Activated CD8-positive, alpha-beta T cell treated with anti-CD3 and anti-CD28 coated beads, Interleukin-2, amount 10 ng/mL, durations not matched to agents 7 days and 5 days (primary cell): ENCODE results near the gene HSD17B1. TPM values are rescaled to one million over a fixed set of nuclear protein-coding genes. Genes with fewer than 3 reads are reported as not detected.
"Not testable (repeated sequence)": the region's sequence is repeated elsewhere in the genome, so short reads cannot be mapped to it uniquely, and the experiment has no call there.

ENCODE experiments used
- ATAC-seq: fragments of 150-1000 bp; cut with Tn5 transposase; one replicate; pipeline ENCODE4 v1.10.0; 2021; ENCODE audit warnings: moderate library complexity
- CTCF ChIA-PET: fragments of 350-600 bp; sonication (Branson Sonifier 250); formaldehyde crosslinking; loops from one replicate; lab custom pipeline; 2021; ENCODE audit warnings: antibody characterized with exemption; lab: Charles Lee
- POLR2A ChIA-PET: fragments of 350-600 bp; sonication (Branson Sonifier 250); formaldehyde crosslinking; loops from one replicate; lab custom pipeline; 2021; ENCODE audit warnings: antibody characterized with exemption; lab: Charles Lee
- DNase-seq: peaks from one replicate; pipeline ENCODE4 v3.0.0-alpha.2; 2020
- H3K27ac Mint-ChIP-seq: one replicate; pipeline ENCODE4 v1.8.0; 2021; ENCODE audit warnings: mild to moderate bottlenecking, mixed read lengths
- H3K27me3 Mint-ChIP-seq: one replicate; pipeline ENCODE4 v1.8.0; 2021; ENCODE audit warnings: low read depth, mixed read lengths
- H3K36me3 Mint-ChIP-seq: one replicate; pipeline ENCODE4 v1.8.0; 2021; ENCODE audit warnings: low read depth, mixed read lengths
- H3K4me1 Mint-ChIP-seq: one replicate; pipeline ENCODE4 v1.8.0; 2021; ENCODE audit warnings: low read depth, mixed read lengths
- H3K4me3 Mint-ChIP-seq: one replicate; pipeline ENCODE4 v1.8.0; 2021; ENCODE audit warnings: mild to moderate bottlenecking, mixed read lengths
- H3K9me3 Mint-ChIP-seq: one replicate; pipeline ENCODE4 v1.8.0; 2022; ENCODE audit warnings: mixed read lengths; ENCODE audit not compliant: insufficient read depth
- total RNA-seq, 2 experiments: library from RNA; stranded (reverse); gene quantifications; one replicate each; pipeline ENCODE4 v1.2.3, GENCODE V29; 2021

The HSD17B1 gene, protein sequence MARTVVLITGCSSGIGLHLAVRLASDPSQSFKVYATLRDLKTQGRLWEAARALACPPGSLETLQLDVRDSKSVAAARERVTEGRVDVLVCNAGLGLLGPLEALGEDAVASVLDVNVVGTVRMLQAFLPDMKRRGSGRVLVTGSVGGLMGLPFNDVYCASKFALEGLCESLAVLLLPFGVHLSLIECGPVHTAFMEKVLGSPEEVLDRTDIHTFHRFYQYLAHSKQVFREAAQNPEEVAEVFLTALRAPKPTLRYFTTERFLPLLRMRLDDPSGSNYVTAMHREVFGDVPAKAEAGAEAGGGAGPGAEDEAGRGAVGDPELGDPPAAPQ
- total RNA-seq = under 1 TPM; 0.53 to 0.60 TPM

DNA sequence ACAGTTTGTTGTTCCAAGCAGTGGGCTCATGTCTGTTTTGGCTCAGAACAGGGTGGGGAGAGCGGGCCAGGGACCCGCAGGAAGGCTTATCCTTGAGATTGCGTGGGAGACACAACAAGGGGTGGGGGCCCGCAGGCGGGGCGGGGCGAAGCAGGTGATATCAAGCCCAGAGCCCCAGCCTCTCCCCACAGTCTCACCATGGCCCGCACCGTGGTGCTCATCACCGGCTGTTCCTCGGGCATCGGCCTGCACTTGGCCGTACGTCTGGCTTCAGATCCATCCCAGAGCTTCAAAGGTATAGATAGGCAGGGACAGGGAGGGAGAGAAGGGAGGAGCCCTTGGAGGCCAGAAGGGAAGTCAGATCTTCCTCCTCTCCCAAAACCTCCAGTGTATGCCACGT lies at the start of gene HSD17B1:
Gene HSD17B1, plus strand, starts transcription at position 188 of the 400 bp plus-strand sequence. Its CDS starts 11 bp downstream, at position 199.
- POLR2A ChIA-PET = not testable (repeated sequence)

DNA sequence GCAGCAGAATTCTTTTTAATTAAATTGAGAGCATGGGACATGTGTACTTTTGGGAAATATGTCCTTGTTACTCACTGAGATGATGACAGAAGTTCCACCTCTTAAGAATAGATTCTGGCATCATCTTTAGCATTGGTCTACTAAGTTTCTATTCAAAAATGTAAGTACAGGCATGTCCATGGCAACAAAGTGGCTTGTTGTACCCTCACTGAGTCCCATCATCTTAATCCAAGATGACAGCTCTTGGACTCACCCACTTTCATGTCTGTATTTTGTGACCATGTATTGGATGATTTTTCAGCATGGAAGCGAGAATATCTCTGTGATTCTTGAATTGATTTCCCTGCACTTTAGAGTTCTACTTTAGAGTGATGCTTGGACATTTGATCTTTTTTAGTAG lies 49.8 kb upstream of the HSD17B1 start:
- Mint-ChIP-seq H3K36me3 (no peaks in the 10 kb centered on the region), H3K9me3 (no peaks in the 10 kb centered on the region), H3K27me3 (peaks cover 5% of the 10 kb centered on the region), H3K4me3 (no peak overlapping the region), H3K4me1 (no peaks in the 10 kb centered on the region), H3K27ac (no peak overlapping the region)
- ATAC-seq (no peak), DNase-seq (no peak)
- ChIA-PET CTCF (no interaction called here), POLR2A (no interaction called here)

More for the DNA sequence above, at the start of gene HSD17B1:
- ATAC-seq, H3K9me3 Mint-ChIP-seq, DNase-seq, CTCF ChIA-PET, H3K36me3 Mint-ChIP-seq, H3K27me3 Mint-ChIP-seq: not testable (repeated sequence)
- Mint-ChIP-seq H3K4me3 (peak within 1 kb of the TSS; percentile 87), H3K27ac (peak within 1 kb of the TSS; percentile 68), H3K4me1 (peaks cover 38% of the 10 kb centered on the region)

DNA sequence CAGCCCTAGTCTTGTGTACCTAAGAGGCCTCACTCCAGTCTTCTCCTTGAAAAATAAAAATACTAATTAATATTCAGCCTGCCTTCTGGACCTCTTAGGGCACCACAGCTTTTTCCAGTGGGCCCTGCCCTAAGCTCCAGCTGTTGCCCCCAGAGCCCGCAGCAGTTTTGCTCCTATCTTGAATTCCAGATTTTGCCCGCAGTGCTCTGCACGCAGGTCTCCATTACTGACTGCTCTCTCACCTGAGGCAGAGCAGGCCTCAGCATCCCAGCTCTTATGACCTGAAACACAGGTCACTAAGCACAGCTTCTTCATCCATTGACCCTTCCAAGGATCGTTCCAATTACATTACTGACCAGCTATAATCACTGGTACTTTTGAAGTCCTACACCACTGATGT lies 45.1 kb upstream of the HSD17B1 start:
- Mint-ChIP-seq H3K27ac (no peak overlapping the region), H3K4me1 (peaks cover 10% of the 10 kb centered on the region), H3K4me3 (no peak overlapping the region), H3K9me3 (no peaks in the 10 kb centered on the region), H3K36me3 (no peaks in the 10 kb centered on the region), H3K27me3 (peaks cover 12% of the 10 kb centered on the region)
- DNase-seq = no peak
- ChIA-PET POLR2A (interaction anchor here (0.7 to 0.8 kb wide), 2 partner anchors 78 to 308 kb away, joined by 3 to 4 read pairs; no protein-coding TSS in a partner anchor), CTCF (interaction anchor here (1.2 to 3.5 kb wide), 2 partner anchors 10 to 76 kb away, joined by 3 to 21 read pairs; no protein-coding TSS in a partner anchor)
- ATAC-seq = no peak

DNA sequence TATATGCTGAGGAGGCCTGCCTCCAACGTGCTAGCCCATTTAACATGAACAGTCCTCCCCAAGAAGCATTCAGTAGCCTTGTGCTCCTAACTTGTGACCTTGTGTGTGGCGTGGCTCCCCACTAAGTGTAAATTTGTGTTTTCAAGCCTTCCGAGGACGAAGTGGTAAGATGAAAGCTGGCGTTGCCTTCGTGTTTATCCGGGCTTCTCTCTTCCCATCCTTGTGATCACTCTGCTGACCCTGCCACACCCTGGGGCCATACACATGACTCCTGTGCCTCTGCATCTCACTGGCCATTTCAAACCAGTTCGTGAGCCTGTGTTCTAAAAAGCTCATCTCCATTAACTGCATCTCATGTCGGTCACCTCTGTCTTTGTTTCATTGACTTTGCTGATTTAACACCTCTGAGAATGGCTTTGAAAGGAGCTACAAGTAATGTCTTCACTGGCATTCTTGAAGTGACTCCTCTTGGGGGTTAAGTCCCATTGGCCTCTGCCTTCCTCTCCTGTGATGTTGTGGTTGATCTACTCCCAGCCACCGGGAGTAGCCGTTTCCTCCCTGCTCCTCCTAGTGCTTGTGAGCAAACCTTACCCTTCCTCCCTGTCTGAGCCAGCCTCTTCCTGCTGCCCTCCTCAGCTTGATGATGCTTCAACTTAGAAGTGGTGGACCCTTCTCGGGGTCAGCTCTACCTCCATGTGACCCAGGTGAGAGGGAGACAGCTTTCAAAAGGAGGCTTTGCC lies 44.1 kb upstream of the HSD17B1 start:
- no peaks in the 10 kb centered on the region for H3K36me3 Mint-ChIP-seq
- H3K27me3 Mint-ChIP-seq = peaks cover 12% of the 10 kb centered on the region
- H3K9me3 Mint-ChIP-seq = no peaks in the 10 kb centered on the region
- H3K4me1 Mint-ChIP-seq = peaks cover 10% of the 10 kb centered on the region
- no peak for DNase-seq
- H3K4me3 Mint-ChIP-seq = no peak overlapping the region
- POLR2A ChIA-PET = no interaction called here
- CTCF ChIA-PET = interaction anchor here (1.0 to 3.5 kb wide), 5 partner anchors 9 to 80 kb away, joined by 3 to 21 read pairs (median 5); no protein-coding TSS in a partner anchor
- ATAC-seq = no peak
- peak overlapping the region; percentile 13 for H3K27ac Mint-ChIP-seq

DNA sequence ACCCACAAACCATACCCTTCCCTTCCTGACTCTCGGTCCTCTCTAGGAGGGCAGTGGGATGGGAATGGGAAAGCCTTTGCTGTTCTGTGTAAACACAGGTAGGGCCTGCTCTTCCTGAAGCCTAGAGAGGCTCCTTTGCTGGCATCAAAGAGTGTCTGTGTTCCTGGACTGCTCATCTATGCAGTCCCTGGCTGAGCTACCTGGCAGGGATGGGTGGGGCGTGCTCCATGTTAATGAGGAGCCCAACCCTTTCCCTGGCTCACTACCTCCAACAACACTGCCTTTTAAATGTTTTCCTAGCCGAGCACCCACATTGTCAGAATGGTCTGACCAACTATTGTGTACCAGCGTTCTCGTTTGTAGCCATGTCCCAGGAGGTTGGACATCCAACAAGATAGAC lies 43.3 kb upstream of the HSD17B1 start:
- peaks cover 12% of the 10 kb centered on the region for H3K27me3 Mint-ChIP-seq
- no peak overlapping the region for H3K27ac Mint-ChIP-seq
- no peaks in the 10 kb centered on the region for H3K36me3 Mint-ChIP-seq
- H3K4me3 Mint-ChIP-seq = no peak overlapping the region
- no peaks in the 10 kb centered on the region for H3K9me3 Mint-ChIP-seq
- ChIA-PET CTCF (interaction anchor here (1.4 to 3.5 kb wide), 4 partner anchors 8 to 81 kb away, joined by 3 to 21 read pairs (median 6); no protein-coding TSS in a partner anchor), POLR2A (no interaction called here)
- DNase-seq = no peak
- ATAC-seq = no peak
- H3K4me1 Mint-ChIP-seq = peaks cover 10% of the 10 kb centered on the region

DNA sequence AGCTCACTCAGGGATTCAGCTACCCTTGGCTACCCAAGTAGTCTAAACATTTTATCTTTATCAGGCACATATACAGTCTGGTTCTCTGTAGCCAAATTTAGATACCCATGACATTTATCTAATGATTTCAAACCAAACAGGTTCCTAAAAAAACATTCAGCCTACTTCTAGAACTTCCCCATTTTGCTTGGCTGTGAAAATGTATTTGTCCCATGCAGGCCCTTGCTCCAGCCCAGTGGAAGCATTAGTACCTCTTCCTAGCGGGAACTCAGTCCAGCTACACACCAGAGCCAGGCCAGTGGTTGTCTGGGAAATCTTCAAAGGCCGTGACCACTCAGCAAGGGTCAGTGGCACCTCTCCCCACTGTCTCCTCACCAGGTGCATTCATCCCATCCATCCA lies 42.9 kb upstream of the HSD17B1 start:
- H3K36me3 Mint-ChIP-seq = no peaks in the 10 kb centered on the region
- no peak overlapping the region for H3K27ac Mint-ChIP-seq
- peaks cover 10% of the 10 kb centered on the region for H3K4me1 Mint-ChIP-seq
- POLR2A ChIA-PET = interaction anchor here (0.6 kb wide), 1 partner anchor 26 kb away, joined by 3 read pairs; the partner anchor contains the start of gene NAGLU
- CTCF ChIA-PET = interaction anchor here (1.5 to 2.1 kb wide), 2 partner anchors 11 to 81 kb away, joined by 5 to 6 read pairs; no protein-coding TSS in a partner anchor
- no peak for ATAC-seq
- DNase-seq = no peak
- no peak overlapping the region for H3K4me3 Mint-ChIP-seq
- H3K27me3 Mint-ChIP-seq = peaks cover 12% of the 10 kb centered on the region
- no peaks in the 10 kb centered on the region for H3K9me3 Mint-ChIP-seq

DNA sequence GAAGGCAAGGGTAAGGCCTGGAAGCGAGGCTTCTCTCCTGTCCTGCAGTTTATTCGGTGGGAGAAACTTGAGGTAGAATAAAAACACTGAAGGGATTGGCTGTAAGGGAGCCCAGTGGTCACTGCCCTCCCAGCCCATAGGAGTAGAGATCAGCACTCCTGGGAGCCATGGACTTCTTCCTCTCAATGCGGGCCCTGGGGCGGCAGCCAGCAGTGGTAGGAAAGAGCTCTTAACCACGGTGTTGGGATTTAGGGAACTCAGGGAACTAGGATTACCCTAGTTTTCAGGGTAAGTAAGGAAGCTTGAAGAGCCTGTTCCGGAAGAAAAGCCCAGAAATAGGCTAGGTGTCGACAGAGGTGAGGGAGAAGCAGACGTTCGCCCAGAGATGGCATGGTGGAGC lies 40.5 kb upstream of the HSD17B1 start:
- no peak for ATAC-seq

DNA sequence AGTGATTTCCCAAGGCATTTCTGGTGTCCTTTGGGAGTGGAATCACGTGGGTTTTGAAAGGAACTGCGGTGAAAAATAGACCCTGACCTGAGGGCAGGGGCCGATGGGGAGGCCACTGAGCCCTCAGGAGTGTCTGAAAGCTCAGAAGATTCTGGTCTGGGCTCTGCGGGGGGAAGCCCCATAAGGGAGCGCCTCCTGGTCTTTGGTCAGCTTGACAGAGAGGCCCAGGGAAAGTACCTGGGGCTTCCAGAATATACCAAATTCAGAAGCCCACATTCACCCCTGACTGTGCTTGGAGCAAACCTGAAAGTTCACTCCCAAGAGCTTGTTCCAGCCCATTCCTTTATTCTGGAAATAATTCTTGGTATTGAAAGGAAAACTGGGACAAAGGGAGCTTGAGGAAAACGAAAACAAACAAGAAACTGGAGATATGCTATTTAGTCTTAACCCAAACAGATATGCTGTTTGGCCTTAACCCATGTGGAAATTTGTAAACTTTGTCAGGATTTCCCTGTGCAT lies 39.9 kb upstream of the HSD17B1 start:
- Mint-ChIP-seq H3K27me3 (peaks cover 8% of the 10 kb centered on the region), H3K4me3 (no peak overlapping the region), H3K36me3 (no peaks in the 10 kb centered on the region), H3K9me3 (no peaks in the 10 kb centered on the region), H3K4me1 (peaks cover 15% of the 10 kb centered on the region), H3K27ac (no peak overlapping the region)
- DNase-seq (no peak), ATAC-seq (no peak)
- ChIA-PET CTCF (interaction anchor here (1.1 to 1.4 kb wide), 2 partner anchors 82 to 200 kb away, joined by 3 read pairs; no protein-coding TSS in a partner anchor), POLR2A (no interaction called here)

More for the DNA sequence above, 40.5 kb upstream of the HSD17B1 start:
- DNase-seq = no peak
- Mint-ChIP-seq H3K4me1 (peaks cover 10% of the 10 kb centered on the region), H3K9me3 (no peaks in the 10 kb centered on the region), H3K36me3 (no peaks in the 10 kb centered on the region), H3K27ac (no peak overlapping the region), H3K27me3 (peaks cover 11% of the 10 kb centered on the region), H3K4me3 (no peak overlapping the region)
- ChIA-PET POLR2A (no interaction called here), CTCF (interaction anchor here (1.1 to 1.4 kb wide), 2 partner anchors 81 to 200 kb away, joined by 3 read pairs; no protein-coding TSS in a partner anchor)

DNA sequence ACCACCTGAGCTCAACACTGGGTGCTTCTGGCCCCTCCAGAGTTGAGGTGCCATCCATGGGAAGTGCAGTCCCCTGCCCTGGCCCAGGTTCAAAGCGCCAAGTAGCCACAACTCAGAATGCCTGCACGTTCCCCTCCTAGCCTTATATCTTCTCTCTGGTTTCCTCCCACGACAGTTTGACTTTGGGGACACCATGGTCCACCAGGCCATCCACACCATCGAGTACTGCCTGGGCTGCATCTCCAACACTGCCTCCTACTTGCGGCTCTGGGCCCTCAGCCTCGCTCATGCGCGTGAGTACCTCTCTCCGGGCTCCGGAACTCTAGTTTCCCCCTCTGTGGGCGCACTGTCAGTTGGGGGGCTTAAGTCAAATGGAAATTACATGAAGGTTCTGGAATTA lies 39.0 kb upstream of the HSD17B1 start:
- ATAC-seq (no peak), DNase-seq (no peak)
- Mint-ChIP-seq H3K4me1 (peaks cover 11% of the 10 kb centered on the region), H3K27me3 (peaks cover 8% of the 10 kb centered on the region), H3K36me3 (no peaks in the 10 kb centered on the region), H3K9me3 (no peaks in the 10 kb centered on the region), H3K27ac (no peak overlapping the region), H3K4me3 (no peak overlapping the region)
- ChIA-PET CTCF (interaction anchor here (1.1 to 2.0 kb wide), 5 partner anchors 73 to 111 kb away, joined by 3 to 7 read pairs (median 4); no protein-coding TSS in a partner anchor), POLR2A (no interaction called here)

DNA sequence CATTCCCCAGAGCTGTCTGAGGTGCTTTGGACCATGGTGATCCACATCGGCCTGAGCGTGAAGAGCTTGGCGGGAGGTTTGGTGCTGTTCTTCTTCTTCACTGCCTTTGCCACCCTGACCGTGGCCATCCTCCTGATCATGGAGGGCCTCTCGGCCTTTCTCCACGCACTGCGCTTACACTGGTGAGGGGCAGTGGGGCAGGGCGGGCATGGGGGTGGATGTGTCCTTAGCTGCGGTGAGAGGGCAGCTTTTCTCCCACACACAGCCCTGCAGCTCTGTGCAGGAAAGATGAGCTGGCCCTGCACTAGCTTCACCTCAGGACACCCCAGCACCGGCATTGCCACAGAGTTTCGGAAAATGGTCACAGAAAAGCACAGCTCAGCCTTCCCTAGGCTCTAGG lies 38.4 kb upstream of the HSD17B1 start:
- H3K9me3 Mint-ChIP-seq = no peaks in the 10 kb centered on the region
- H3K36me3 Mint-ChIP-seq = no peaks in the 10 kb centered on the region
- H3K27me3 Mint-ChIP-seq = peaks cover 9% of the 10 kb centered on the region
- peaks cover 6% of the 10 kb centered on the region for H3K4me1 Mint-ChIP-seq
- no peak overlapping the region for H3K4me3 Mint-ChIP-seq
- POLR2A ChIA-PET = interaction anchor here (0.6 to 0.9 kb wide), 2 partner anchors 29 to 86 kb away, joined by 3 to 4 read pairs; no protein-coding TSS in a partner anchor
- no peak overlapping the region for H3K27ac Mint-ChIP-seq
- DNase-seq = no peak
- no peak for ATAC-seq
- CTCF ChIA-PET = interaction anchor here (0.8 to 2.0 kb wide), 12 partner anchors 13 to 292 kb away, joined by 3 to 9 read pairs (median 4); no protein-coding TSS in a partner anchor

DNA sequence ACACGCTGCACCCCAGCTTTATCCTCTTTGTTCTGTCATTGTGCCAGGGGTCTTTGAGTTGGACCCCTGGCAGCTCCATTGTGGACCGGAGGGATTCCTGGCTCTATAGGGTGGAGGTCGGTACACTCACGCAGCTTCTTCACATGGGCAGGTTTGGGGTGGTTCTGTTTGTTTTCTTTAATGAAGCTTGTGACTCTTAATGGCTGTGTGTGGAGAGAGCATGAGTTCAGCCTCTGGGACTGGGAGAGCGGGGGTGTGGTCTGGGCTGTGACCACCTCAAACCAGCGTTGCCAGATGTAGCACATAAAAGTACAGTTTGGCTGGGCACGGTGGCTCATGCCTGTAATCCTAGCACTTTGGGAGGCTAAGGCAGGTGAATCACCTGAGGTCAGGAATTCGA lies 37.9 kb upstream of the HSD17B1 start:
- no peak for DNase-seq
- no peaks in the 10 kb centered on the region for H3K36me3 Mint-ChIP-seq
- peaks cover 9% of the 10 kb centered on the region for H3K27me3 Mint-ChIP-seq
- ChIA-PET POLR2A (interaction anchor here (0.9 kb wide), 1 partner anchor 29 kb away, joined by 4 read pairs; no protein-coding TSS in a partner anchor), CTCF (interaction anchor here (0.8 to 2.0 kb wide), 12 partner anchors 12 to 293 kb away, joined by 3 to 9 read pairs (median 4); no protein-coding TSS in a partner anchor)
- no peaks in the 10 kb centered on the region for H3K9me3 Mint-ChIP-seq
- H3K4me3 Mint-ChIP-seq = no peak overlapping the region
- H3K27ac Mint-ChIP-seq = no peak overlapping the region
- peaks cover 5% of the 10 kb centered on the region for H3K4me1 Mint-ChIP-seq
- ATAC-seq = no peak
